SK-N-MC (cell line): ENCODE results near the gene DDX1.
"Not testable (repeated sequence)": the region's sequence is repeated elsewhere in the genome, so short reads cannot be mapped to it uniquely, and the experiment has no call there.

Source experiments
- EZH2 ChIP-seq: fragments of 200-600 bp; sonication (generic); IDR thresholded peaks from one replicate; pipeline ENCODE4 v1.6.1; 2017; ENCODE audit warnings: antibody characterized with exemption
- FOXP2 ChIP-seq: optimal IDR thresholded peaks from 2 replicates; pipeline ENCODE3; 2011; ENCODE audit warnings: mild to moderate bottlenecking, moderate library complexity; ENCODE audit not compliant: insufficient read depth; ENCODE audit errors: extremely low read length, control extremely low read depth
- POLR2AphosphoS5 ChIP-seq: IDR thresholded peaks from 2 replicates; pipeline ENCODE4 v1.6.1; 2012; ENCODE audit warnings: mild to moderate bottlenecking, low read depth, low read length, borderline replicate concordance

GRCh38 chr2:15621472-15621870 lies 29.8 kb downstream of the DDX1 start:
- not testable (repeated sequence) for TF ChIP-seq POLR2AphosphoS5, EZH2, FOXP2
